A375 (cell line): ENCODE measurements around the gene TCERG1. TPM values are rescaled to one million over a fixed set of nuclear protein-coding genes. Genes with fewer than 3 reads are reported as not detected.

Source experiments
- small RNA-seq: library from RNA; depleted of rRNA; stranded (forward); fragments of <200 nt; gene quantifications from one replicate; pipeline ENCODE3, GENCODE V24; 2014
- total RNA-seq: library from RNA; depleted of rRNA; stranded (reverse); fragments of >200 nt; shearing (Covaris generic); gene quantifications from 2 replicates; pipeline ENCODE4 v1.2.3, GENCODE V29; 2014; rRNA removed

The TCERG1 gene
- total RNA-seq: 71.3 and 79.2 TPM in 2 replicates

DNA sequence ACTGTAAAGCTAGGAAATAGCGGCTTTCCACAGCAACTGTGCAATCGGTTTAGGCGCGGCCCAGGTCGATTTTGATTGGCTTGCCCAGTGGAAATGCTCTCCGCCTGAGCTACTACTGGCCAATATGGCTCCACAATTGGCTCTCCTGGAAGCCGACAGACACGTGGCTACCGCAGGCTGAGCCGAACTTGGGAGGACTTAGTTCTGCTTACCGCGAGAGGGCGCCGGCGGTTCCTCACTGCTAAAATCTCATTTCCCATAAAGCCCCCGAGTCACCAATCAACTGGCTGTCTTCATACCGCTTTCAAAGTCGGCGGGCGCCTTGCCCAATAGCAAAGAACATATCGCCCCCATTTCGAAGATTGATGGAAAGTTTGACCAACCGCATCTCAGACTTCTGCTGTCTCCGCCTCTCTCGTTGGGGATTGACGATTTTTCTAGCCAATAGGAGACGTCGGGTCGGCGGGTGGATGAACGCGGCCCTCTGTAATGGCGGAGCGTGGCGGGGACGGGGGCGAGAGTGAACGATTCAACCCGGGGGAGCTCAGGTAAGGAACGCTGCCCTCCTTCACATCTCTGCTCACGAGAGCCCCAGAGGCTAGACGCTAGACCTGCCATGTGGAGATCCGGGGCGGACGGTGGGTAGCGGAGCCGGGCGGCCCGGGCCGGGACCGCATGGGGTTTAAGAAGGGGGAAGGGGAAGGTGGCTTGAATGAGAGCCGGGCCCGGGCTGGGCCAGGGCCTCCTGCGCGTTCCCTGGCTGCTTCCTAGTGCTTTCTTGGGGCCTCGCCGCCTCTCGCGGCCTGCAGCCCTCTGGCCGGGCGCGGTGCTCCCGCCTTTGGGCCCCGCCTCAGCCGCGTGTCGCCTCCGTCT is at the start of gene TCERG1:
Gene TCERG1, plus strand, starts transcription at position 473 of the 873 bp plus-strand sequence. Its CDS starts 17 bp downstream, at position 490.

DNA sequence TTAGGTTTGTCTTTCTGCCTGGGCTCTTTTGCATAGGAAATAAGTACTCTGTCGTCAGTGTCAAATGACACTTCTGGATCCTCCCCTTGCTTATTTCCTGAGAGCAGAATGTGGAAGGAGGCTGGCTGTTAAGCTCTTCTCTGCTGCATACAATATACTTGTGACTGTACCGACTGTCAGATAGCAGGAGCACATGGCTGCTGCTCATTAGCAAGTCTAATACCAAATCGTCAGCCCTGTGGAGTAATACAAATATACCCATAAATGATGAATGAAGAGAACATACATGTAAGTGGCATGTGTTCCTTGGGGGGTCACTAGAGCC is 69.0 kb downstream of the TCERG1 start, which contains the start of gene GPR151:
Gene GPR151, minus strand, starts transcription at position 40 of the 325 bp plus-strand sequence. CDS start 77 bp downstream, outside the sequence.

Small RNA genes within 50 kb of the gene (small RNA-seq; reads per million reads assigned to genes)
- gene RF02271: not detected

Other genes with a start within 250 kb of the TCERG1 start
- gene RBM27, start 243.7 kb upstream of the TCERG1 start, total RNA-seq: 16.4 TPM in 2 replicates
- 0.57 TPM in 1 of 2 replicates, not detected in the other for gene POU4F3, start 108.5 kb upstream of the TCERG1 start, total RNA-seq
- gene GPR151, start 68.9 kb downstream of the TCERG1 start, total RNA-seq: not detected in 2 replicates